Neural progenitor cell (in vitro differentiated cells): ENCODE data around the gene CAMKK2. TPM values are rescaled to one million over a fixed set of nuclear protein-coding genes. Genes with fewer than 3 reads are reported as not detected.

Source experiments
- DNase-seq: peaks from one replicate; pipeline ENCODE4 v3.0.0-alpha.2; 2016; ENCODE audit warnings: low spot score
- H2AFZ ChIP-seq: fragments of 200-600 bp; sonication (generic); replicated peaks from 2 replicates; pipeline ENCODE4 v1.6.1; 2016; ENCODE audit warnings: antibody characterized with exemption
- H3F3A ChIP-seq: fragments of 200-600 bp; sonication (generic); 2 replicates; pipeline ENCODE4 v1.6.1; 2016; ENCODE audit warnings: antibody characterized with exemption, low read depth
- H3K27ac ChIP-seq: fragments of 200-600 bp; sonication (generic); 2 replicates; pipeline ENCODE4 v1.5.1; 2016; ENCODE audit warnings: mild to moderate bottlenecking
- H3K27me3 ChIP-seq: fragments of 200-600 bp; sonication (generic); 2 replicates; pipeline ENCODE4 v1.6.1; 2016; ENCODE audit warnings: mild to moderate bottlenecking, moderate library complexity
- H3K36me3 ChIP-seq: fragments of 200-600 bp; sonication (generic); 2 replicates; pipeline ENCODE4 v1.5.1; 2016
- H3K4me1 ChIP-seq: fragments of 200-600 bp; sonication (generic); 2 replicates; pipeline ENCODE4 v1.6.1; 2016; ENCODE audit warnings: mixed run types
- H3K4me2 ChIP-seq: fragments of 200-600 bp; sonication (generic); 2 replicates; pipeline ENCODE4 v1.6.1; 2016
- H3K4me3 ChIP-seq: fragments of 200-600 bp; sonication (generic); 2 replicates; pipeline ENCODE4 v1.5.1; 2016
- H3K79me2 ChIP-seq: fragments of 200-600 bp; sonication (generic); 2 replicates; pipeline ENCODE4 v1.6.1; 2016; ENCODE audit warnings: low read depth
- H3K9ac ChIP-seq: fragments of 200-600 bp; sonication (generic); 2 replicates; pipeline ENCODE4 v1.6.1; 2016
- H3K9me3 ChIP-seq: fragments of 200-600 bp; sonication (generic); 2 replicates; pipeline ENCODE4 v1.5.1; 2016; ENCODE audit warnings: low read depth
- H4K20me1 ChIP-seq: fragments of 200-600 bp; sonication (generic); 2 replicates; pipeline ENCODE4 v1.6.1; 2016; ENCODE audit warnings: low read depth
- H3K27ac Mint-ChIP-seq: 3 replicates; pipeline ENCODE4 v1.8.0; 2021; ENCODE audit warnings: mixed read lengths
- H3K27me3 Mint-ChIP-seq: 2 replicates; pipeline ENCODE4 v1.8.0; 2022; ENCODE audit warnings: low read depth, mild to moderate bottlenecking, inconsistent platforms, moderate library complexity, mixed read lengths; ENCODE audit not compliant: insufficient read depth
- H3K36me3 Mint-ChIP-seq: 3 replicates; pipeline ENCODE4 v1.8.0; 2021; ENCODE audit warnings: mixed read lengths
- H3K4me1 Mint-ChIP-seq: 3 replicates; pipeline ENCODE4 v1.8.0; 2021; ENCODE audit warnings: mixed read lengths
- H3K4me3 Mint-ChIP-seq: 3 replicates; pipeline ENCODE4 v1.8.0; 2021; ENCODE audit warnings: mild to moderate bottlenecking, moderate library complexity, mixed read lengths
- H3K9me3 Mint-ChIP-seq: 3 replicates; pipeline ENCODE4 v1.8.0; 2020; ENCODE audit warnings: mixed read lengths
- CTCF ChIP-seq: fragments of 200-600 bp; sonication (generic); IDR thresholded peaks from 2 replicates; pipeline ENCODE4 v1.5.1; 2017; ENCODE audit warnings: antibody characterized with exemption, mild to moderate bottlenecking
- EZH2 ChIP-seq: fragments of 200-600 bp; sonication (generic); IDR thresholded peaks from 2 replicates; pipeline ENCODE4 v1.6.1; 2017; ENCODE audit warnings: antibody characterized with exemption, mild to moderate bottlenecking, moderate library complexity
- EZH2phosphoT487 ChIP-seq: fragments of 200-600 bp; sonication (generic); IDR thresholded peaks from 2 replicates; pipeline ENCODE4 v1.6.1; 2017; ENCODE audit warnings: antibody characterized with exemption
- total RNA-seq: library from RNA; depleted of rRNA; stranded (reverse); fragments of >200 nt; gene quantifications from 2 replicates; pipeline ENCODE4 v1.2.3, GENCODE V29; 2015; ENCODE audit warnings: low replicate concordance

CAMKK2 gene
- total RNA-seq, 1 donor from 2014 or later = 21.0 TPM

GRCh38 chr12:121189131-121189530 is 107.4 kb downstream of the CAMKK2 start:
- Mint-ChIP-seq H3K4me1 (no peaks in the 10 kb centered on the region), H3K27ac (no peak overlapping the region), H3K4me3 (no peak overlapping the region), H3K27me3 (peaks cover 3% of the 10 kb centered on the region), H3K9me3 (no peaks in the 10 kb centered on the region), H3K36me3 (no peaks in the 10 kb centered on the region)
- no peak overlapping the region for H3K27ac ChIP-seq
- TF ChIP-seq EZH2phosphoT487 = no peak
- no peak for TF ChIP-seq CTCF
- no peak for TF ChIP-seq EZH2
- no peaks in the 10 kb centered on the region for H3K9me3 ChIP-seq
- no peaks in the 10 kb centered on the region for H3K4me1 ChIP-seq
- no peak for DNase-seq
- no peak overlapping the region for H2AFZ ChIP-seq
- H3K27me3 ChIP-seq = no peaks in the 10 kb centered on the region
- no peaks in the 10 kb centered on the region for H3F3A ChIP-seq
- H3K4me2 ChIP-seq = no peak overlapping the region
- no peak overlapping the region for H3K4me3 ChIP-seq
- H3K9ac ChIP-seq = no peak overlapping the region
- H3K79me2 ChIP-seq = no peaks in the 10 kb centered on the region
- H3K36me3 ChIP-seq = no peaks in the 10 kb centered on the region
- H4K20me1 ChIP-seq = no peaks in the 10 kb centered on the region

GRCh38 chr12:121188227-121188626 is 108.3 kb downstream of the CAMKK2 start:
- no peaks in the 10 kb centered on the region for H3K9me3 ChIP-seq
- H3F3A ChIP-seq = no peaks in the 10 kb centered on the region
- H3K79me2 ChIP-seq = no peaks in the 10 kb centered on the region
- H3K4me2 ChIP-seq = no peak overlapping the region
- peaks cover 3% of the 10 kb centered on the region for H3K27me3 Mint-ChIP-seq
- no peak for TF ChIP-seq CTCF
- no peak for TF ChIP-seq EZH2
- TF ChIP-seq EZH2phosphoT487 = no peak
- H3K9ac ChIP-seq = no peak overlapping the region
- H3K9me3 Mint-ChIP-seq = no peaks in the 10 kb centered on the region
- no peak for DNase-seq
- H3K27me3 ChIP-seq = no peaks in the 10 kb centered on the region
- H4K20me1 ChIP-seq = no peaks in the 10 kb centered on the region
- H3K4me3 ChIP-seq = no peak overlapping the region
- H3K27ac Mint-ChIP-seq = no peak overlapping the region
- no peak overlapping the region for H3K27ac ChIP-seq
- H3K36me3 Mint-ChIP-seq = no peaks in the 10 kb centered on the region
- H3K4me1 ChIP-seq = no peaks in the 10 kb centered on the region
- H2AFZ ChIP-seq = no peak overlapping the region
- H3K4me1 Mint-ChIP-seq = no peaks in the 10 kb centered on the region
- no peak overlapping the region for H3K4me3 Mint-ChIP-seq
- H3K36me3 ChIP-seq = no peaks in the 10 kb centered on the region

Other genes with a start within 250 kb of the CAMKK2 start
- gene P2RX7, start 163.8 kb downstream of the CAMKK2 start, total RNA-seq = 0.46 and 0.71 TPM in 2 replicates
- gene P2RX4, start 86.6 kb downstream of the CAMKK2 start, total RNA-seq = 10.3 and 30.7 TPM in 2 replicates
- gene ANAPC5, start 55.7 kb upstream of the CAMKK2 start, total RNA-seq = 143 and 190 TPM in 2 replicates
- 57.8 and 65.8 TPM in 2 replicates for gene RNF34, start 103.4 kb upstream of the CAMKK2 start, total RNA-seq